ENCODE measurements around the gene PCDHGB4.

DNA sequence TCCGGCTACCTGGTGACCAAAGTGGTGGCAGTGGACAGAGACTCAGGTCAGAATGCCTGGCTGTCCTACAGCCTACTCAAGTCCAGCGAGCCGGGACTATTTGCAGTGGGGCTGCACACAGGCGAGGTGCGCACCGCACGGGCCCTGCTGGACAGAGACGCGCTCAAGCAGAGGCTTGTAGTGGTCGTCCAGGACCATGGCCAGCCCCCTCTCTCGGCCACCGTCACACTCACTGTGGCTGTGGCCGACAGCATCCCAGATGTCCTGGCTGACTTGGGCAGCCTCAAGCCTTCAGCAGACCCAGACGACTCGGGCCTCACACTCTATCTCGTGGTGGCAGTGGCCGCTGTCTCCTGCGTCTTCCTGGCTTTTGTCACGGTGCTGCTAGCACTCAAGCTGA lies 30.5 kb upstream of the PCDHGB4 start:
- TF ChIP-seq, protein P1, sequence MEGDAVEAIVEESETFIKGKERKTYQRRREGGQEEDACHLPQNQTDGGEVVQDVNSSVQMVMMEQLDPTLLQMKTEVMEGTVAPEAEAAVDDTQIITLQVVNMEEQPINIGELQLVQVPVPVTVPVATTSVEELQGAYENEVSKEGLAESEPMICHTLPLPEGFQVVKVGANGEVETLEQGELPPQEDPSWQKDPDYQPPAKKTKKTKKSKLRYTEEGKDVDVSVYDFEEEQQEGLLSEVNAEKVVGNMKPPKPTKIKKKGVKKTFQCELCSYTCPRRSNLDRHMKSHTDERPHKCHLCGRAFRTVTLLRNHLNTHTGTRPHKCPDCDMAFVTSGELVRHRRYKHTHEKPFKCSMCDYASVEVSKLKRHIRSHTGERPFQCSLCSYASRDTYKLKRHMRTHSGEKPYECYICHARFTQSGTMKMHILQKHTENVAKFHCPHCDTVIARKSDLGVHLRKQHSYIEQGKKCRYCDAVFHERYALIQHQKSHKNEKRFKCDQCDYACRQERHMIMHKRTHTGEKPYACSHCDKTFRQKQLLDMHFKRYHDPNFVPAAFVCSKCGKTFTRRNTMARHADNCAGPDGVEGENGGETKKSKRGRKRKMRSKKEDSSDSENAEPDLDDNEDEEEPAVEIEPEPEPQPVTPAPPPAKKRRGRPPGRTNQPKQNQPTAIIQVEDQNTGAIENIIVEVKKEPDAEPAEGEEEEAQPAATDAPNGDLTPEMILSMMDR (IDR thresholded peaks at IDR 0.05; ENCODE audit: low read depth, low read length, poor library complexity, severe bottlenecking): no peak
- no peak for TF ChIP-seq EZH2phosphoT487 (IDR thresholded peaks at IDR 0.05; ENCODE audit: borderline replicate concordance, low read length)

All from DOHH2 (cell line).